ENCODE results near the gene USP25.
"Not testable (repeated sequence)": the region's sequence is repeated elsewhere in the genome, so short reads cannot be mapped to it uniquely, and the experiment has no call there.

Gene USP25

DNA sequence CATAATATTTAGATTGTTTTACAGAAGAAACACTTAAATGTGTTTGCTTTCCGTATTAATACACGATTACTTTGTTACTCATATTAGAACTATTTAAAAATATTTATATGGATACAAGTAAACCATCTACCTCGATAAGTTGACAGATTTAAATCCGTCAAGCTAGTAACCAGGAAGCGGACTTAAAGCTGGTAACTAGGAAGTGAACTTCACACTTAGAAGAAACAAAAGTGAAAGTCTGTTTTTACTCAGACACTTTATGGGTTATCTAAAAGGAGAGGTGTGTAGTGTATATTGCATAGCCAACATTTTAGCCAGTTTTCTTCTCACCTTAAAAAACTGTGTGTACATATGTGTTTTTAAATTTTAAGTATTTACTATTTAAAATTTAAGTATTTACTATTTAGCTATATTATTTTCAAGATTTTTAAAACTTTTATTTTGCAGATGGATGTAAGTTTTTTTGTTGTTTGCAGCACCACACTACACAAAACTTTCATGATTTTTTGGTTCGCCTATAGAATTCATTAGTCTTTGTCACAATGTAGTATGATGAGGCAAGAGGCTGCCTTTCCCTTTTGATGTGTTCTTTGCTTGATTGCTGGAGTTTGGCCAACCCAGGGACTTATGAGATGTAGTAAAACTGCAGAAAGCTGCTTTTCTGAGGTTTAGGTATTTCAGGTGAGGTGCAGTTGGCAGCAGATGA, 2.7 kb downstream of the USP25 start:
- DNase-seq (ENCODE audit: low read depth in 3 of 3, low spot score in 1 of 3), result no peak

- no peak for DNase-seq (ENCODE audit: low read depth in 3 of 3, low spot score in 1 of 3)
Measured at GRCh38 chr21:15732996-15733329, 3.2 kb downstream of the USP25 start.

DNA sequence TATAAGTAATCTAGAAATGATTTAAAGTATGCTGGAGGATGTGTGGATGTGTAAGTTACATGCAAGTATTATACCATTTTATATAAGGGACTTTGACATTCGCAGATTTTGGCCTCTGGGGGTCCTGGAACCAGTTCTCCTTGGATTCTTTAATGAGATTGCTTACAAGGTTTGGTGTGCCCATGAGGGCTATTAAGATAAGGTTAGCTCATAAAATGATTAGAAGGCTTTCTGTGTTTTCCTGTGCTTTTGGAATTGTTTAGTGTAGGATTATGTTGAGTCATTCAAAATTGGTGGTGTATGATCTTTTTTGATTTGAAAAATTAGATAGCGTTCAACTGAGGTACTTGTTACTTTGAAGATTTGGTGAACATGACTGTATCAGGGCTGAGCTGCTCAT, 5.6 kb downstream of the USP25 start:
- no peak for DNase-seq (ENCODE audit: low read depth in 3 of 3, low spot score in 1 of 3)

DNA sequence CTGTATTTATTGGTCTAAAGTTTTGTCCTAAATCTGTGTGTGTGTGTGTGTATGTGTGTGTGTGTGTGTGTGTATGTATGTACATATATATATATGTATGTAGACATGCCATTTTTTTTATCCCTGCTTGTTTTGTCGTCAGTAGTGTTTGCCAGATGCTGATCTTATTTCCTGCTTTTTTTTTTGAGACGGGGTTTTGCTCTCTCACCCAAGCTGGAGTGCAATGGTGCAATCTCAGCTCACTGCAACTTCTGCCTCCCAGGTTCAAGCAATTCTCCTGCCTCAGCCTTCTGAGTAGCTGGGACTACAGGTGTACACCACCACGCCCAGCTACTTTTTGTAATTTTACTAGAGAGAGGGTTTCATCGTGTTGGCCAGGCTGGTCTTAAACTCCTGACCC, 6.1 kb downstream of the USP25 start:
- DNase-seq (ENCODE audit: low read depth in 3 of 3, low spot score in 1 of 3), result not testable (repeated sequence)

GRCh38 chr21:15738779-15739178, 9.0 kb downstream of the USP25 start:
- not testable (repeated sequence) for DNase-seq (ENCODE audit: low read depth in 3 of 3, low spot score in 1 of 3)

- DNase-seq (ENCODE audit: low read depth in 3 of 3, low spot score in 1 of 3), result no peak
Measured at GRCh38 chr21:15740383-15740782, 10.6 kb downstream of the USP25 start.

GRCh38 chr21:15741510-15741909, 11.7 kb downstream of the USP25 start:
- DNase-seq (ENCODE audit: low read depth in 3 of 3, low spot score in 1 of 3), result no peak

- DNase-seq (ENCODE audit: low read depth in 3 of 3, low spot score in 1 of 3), result no peak
Measured at GRCh38 chr21:15742052-15742670, 12.4 kb downstream of the USP25 start.

DNA sequence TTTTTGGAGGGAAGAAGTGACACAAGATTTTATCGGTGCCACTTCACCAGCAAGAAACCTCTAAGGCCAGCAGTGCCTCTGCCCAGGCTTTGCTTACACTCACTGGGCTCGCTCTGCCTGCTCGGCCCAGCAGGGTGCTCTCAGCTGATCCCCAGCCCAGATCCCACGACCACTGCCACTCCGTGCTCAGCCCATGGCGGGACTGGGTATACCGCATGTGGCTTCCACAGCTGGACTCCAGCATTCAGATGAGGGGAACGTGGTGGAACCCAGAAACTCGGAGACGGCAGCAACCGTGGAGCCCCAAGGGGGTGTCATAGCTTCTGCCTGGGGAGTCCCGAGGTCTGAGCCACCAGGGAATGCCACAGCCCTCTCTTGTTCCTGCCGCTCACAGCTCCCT, 12.9 kb downstream of the USP25 start:
- DNase-seq (ENCODE audit: low read depth in 3 of 3, low spot score in 1 of 3), result no peak

DNA sequence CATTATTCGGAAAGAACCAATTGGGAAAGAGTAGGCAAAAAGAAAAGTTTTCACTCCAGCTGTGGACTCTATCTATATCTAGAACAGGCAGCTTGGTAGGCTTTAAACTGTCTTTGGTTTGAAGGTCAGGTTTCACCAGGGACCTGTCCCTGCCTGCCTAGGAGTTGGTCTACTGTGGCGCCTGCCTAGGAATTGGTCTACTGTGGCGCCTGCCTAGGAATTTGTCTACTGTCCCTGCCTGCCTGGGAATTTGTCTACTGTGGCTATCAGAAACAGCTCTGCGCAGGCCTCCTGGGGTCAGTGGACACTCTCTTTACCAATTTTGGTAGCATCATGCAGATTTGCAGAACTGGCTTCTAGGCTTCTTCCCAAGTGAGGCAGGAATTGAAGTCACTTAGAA, 13.8 kb downstream of the USP25 start:
- DNase-seq (ENCODE audit: low read depth in 3 of 3, low spot score in 1 of 3), result no peak

GRCh38 chr21:15744926-15745325, 15.1 kb downstream of the USP25 start:
- no peak for DNase-seq (ENCODE audit: low read depth in 3 of 3, low spot score in 1 of 3)

GRCh38 chr21:15748586-15748985, 18.8 kb downstream of the USP25 start:
- no peak for DNase-seq (ENCODE audit: low read depth in 3 of 3, low spot score in 1 of 3)

- no peak for DNase-seq (ENCODE audit: low read depth in 3 of 3, low spot score in 1 of 3)
Measured at GRCh38 chr21:15749082-15749860, 19.5 kb downstream of the USP25 start.

GRCh38 chr21:15749861-15750159, 20.0 kb downstream of the USP25 start:
- DNase-seq (ENCODE audit: low read depth in 3 of 3, low spot score in 1 of 3), result no peak

DNA sequence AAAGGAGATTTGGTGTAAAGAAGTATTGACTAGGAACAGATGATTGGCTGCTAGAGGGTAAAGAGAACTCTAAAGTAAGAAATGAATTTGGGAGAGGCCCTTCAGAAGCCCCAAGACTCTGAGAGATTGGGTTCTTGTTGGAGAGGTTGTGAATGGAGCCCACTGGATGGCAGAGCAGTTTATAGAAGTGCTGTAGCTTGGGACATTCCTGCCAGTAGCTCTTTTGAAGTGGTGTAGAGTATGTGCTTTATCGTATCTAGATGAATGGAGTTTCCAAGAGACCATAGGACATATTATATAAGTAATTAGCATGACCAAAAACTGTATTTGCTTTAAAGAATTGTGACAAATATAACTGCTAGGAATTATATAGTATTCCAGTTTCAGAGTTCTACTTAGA, 21.3 kb downstream of the USP25 start:
- DNase-seq (ENCODE audit: low read depth in 3 of 3, low spot score in 1 of 3), result no peak

DNA sequence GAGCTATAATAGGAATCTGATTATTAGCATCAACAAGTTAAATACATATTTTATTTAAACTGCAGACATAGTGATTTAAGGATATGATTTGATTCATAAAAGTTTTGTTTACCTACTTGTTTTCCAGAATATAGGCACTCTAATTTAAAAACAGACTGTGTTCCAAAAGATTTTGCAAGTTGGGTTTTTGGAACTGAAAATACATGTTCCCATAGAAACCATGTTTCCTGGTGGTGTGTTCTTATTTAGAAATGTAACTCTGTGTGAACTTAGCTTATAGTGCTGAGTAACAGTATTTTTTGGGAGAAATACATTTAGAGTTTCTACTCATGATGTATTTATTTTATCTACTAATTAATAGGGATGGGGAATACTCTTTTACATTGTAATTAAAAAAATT, 21.8 kb downstream of the USP25 start:
- DNase-seq (ENCODE audit: low read depth in 3 of 3, low spot score in 1 of 3), result no peak

GRCh38 chr21:15752763-15753407, 23.1 kb downstream of the USP25 start:
- no peak for DNase-seq (ENCODE audit: low read depth in 3 of 3, low spot score in 1 of 3)

DNA sequence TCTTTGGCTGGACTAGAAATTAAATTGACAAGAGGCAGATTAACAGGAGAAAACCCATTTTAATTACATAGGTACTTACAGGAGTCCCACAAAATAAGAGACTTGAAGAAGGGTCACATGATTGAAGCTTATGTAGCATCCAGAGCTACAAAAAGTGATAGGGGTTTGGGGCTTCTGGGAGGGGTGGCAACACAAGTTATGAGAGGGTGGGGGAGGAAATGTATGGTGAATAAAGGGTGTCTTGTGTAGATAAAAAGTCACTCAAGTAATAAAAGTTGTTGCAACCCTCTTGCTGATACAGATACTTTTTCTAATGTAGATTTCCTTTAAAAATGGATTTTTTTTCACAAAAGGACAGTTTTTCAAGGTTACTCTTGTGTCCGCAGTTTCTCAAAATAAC, 24.0 kb downstream of the USP25 start:
- DNase-seq (ENCODE audit: low read depth in 3 of 3, low spot score in 1 of 3), result no peak

DNA sequence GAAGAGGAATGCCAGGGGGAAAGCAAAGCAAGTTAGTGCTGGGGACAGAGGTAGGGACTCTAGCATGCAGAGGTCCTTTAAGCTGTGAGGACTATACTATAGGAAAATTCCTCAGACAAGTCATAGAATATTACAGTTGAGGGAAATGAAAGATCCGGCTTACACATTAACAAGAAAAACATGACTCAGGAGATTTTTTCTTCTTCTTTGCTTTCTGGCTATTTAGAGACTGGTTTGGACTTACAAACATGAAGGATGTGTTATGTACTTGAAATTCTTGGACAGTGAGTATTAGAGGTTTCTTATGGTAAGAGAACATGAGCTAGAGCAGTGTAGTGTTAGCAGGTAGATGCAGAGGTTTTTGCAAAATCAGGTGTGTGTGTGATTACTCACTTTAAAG, 24.9 kb downstream of the USP25 start:
- no peak for DNase-seq (ENCODE audit: low read depth in 3 of 3, low spot score in 1 of 3)

DNA sequence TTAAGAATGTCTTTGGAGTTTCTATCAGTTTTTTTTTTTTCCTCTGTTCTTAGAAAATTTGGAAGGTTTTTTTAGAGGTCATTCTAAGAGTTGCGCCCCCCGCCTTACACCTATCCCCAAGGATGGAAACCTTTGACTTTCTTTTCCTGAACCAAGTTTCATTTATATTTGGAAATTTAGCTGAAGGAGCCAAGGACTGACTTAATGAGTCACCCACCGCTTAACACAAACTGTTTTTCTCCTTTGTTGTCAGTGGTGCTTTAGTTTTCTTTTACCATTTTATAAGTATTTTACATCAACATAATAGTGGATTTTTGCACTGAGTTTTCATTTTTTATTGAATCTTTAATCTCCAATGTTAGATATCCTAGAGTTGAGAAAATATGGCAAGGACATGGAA, 25.3 kb downstream of the USP25 start:
- no peak for DNase-seq (ENCODE audit: low read depth in 3 of 3, low spot score in 1 of 3)

DNA sequence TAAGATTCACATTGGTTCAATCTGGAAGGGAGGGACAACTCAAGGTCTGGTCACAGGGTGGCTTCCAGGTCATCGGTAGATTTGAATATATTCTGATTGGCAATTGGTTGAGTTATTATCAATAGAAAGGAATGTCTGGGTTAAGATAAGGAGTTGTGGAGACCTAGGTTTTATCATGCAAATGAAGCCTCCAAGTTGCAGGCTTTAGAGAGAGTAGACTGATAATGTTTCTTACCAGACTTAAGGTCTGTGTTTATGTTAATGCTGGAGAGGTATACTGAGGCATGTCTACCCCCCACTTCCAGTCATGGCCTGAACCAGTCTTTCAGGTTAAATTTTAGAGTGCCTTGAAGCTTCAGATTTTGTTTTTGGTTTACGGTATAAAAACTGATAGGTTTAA, 29.7 kb downstream of the USP25 start:
- DNase-seq (ENCODE audit: low read depth in 3 of 3, low spot score in 1 of 3), result no peak

DNA sequence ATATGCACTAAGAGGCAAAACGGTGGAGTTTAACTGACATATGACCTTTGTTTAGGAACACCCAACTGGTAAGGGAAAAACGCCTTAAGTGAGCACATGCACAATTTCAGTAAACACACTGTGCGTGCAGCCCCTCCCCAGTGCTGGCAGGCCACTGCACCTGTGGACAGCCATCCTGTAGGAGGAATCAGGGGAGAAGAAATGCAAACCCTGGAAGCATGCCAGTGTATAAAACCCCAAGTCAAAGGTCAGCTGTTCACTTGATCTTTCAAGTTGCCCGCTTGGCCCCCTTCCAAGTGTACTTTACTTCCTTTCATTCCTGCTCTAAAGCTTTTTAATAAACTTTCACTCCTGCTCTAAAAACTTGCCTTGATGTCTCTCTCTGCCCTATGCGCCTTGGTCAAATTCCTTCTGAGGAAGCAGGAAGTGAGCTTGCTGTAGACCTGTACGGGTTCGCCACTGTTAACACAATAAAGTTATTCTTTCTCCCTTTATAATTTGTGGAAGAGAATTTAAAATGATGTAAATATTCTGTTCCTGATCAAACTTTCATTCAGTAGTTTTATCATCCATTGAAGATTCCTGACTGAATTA, 31.8 kb downstream of the USP25 start:
- DNase-seq (ENCODE audit: low read depth in 3 of 3, low spot score in 1 of 3), result no peak
